ENCODE measurements around the gene DPP7. TPM values are rescaled to one million over a fixed set of nuclear protein-coding genes. Genes with fewer than 3 reads are reported as not detected.
"Not testable (repeated sequence)": the region's sequence is repeated elsewhere in the genome, so short reads cannot be mapped to it uniquely, and the experiment has no call there.

The DPP7 gene
- total RNA-seq, 4 donors from 2014 or later = 41.1 to 109 (median 62.4) TPM

GRCh38 chr9:137064880-137065164, 49.7 kb downstream of the DPP7 start:
- Histone ChIP-seq H3K36me3 (no peaks in the 10 kb centered on the region), H3K4me3 (no peak overlapping the region), H3K27me3 (peaks cover 0 to 21% (median 0%) of the 10 kb centered on the region in 4 donors), H3K9me3 (no peaks in the 10 kb centered on the region), H3K4me1 (peaks cover 15 to 54% (median 17%) of the 10 kb centered on the region in 3 donors), H3K27ac (no peak overlapping the region)
- TF ChIP-seq, protein P1, sequence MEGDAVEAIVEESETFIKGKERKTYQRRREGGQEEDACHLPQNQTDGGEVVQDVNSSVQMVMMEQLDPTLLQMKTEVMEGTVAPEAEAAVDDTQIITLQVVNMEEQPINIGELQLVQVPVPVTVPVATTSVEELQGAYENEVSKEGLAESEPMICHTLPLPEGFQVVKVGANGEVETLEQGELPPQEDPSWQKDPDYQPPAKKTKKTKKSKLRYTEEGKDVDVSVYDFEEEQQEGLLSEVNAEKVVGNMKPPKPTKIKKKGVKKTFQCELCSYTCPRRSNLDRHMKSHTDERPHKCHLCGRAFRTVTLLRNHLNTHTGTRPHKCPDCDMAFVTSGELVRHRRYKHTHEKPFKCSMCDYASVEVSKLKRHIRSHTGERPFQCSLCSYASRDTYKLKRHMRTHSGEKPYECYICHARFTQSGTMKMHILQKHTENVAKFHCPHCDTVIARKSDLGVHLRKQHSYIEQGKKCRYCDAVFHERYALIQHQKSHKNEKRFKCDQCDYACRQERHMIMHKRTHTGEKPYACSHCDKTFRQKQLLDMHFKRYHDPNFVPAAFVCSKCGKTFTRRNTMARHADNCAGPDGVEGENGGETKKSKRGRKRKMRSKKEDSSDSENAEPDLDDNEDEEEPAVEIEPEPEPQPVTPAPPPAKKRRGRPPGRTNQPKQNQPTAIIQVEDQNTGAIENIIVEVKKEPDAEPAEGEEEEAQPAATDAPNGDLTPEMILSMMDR (IDR thresholded peaks at IDR 0.05) = no peak
- no peak for TF ChIP-seq POLR2A (IDR thresholded peaks at IDR 0.05)
- DNase-seq = no peak
- WGBS, 2 donors = 60 to 90% methylated on average over 1 to 5 of the region's 12 CpGs
- intact Hi-C loops (cut with DNase I) = no loop called here

DNA sequence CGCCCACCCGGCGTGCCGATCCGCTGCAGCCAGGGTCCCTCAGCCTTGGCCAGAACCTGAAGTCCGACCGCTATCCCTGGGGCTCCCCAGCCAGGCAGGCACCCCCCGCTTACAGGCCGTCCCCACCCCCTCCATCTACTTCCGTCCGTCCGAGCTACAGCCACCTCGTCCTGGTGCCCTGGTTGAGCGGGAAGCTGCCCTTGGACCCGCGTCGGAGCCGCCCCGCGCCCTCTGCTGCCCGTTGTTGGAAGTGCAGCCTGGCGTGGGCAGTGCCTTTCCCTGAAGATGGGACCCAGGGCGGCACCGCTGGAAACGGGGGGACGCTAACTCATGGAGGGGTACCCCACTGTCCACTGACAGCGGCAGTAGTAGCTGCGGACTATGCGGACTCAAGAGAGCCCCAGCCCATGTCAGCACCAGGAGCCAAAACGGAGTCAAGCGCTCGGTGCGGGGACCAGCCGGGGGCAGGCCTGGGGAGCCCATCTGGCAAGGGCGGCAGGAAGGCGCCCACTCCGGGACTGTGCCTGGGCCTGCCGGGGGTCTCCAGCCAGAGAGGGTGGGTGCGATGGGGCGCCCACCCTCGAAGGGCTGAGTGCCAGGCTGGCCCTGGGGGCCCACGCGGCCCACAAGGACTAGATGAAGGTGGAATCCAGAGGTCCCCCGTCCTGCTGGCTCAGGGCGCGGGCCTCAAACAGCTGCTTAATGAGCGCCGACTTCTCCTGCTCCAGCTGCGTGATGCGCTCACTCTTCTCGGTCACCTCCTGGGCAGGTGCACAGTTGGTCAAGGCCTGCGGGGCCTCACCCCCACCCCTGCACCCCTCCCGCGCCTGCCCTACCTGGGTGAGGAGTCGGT, 50.3 kb downstream of the DPP7 start:
- TF ChIP-seq, protein P1 (IDR thresholded peaks at IDR 0.05) = peak; percentile 92 to 100 (median 96)
- TF ChIP-seq POLR2A (IDR thresholded peaks at IDR 0.05) = no peak
- no peaks in the 10 kb centered on the region for H3K36me3 ChIP-seq
- no peak for DNase-seq
- peaks cover 0 to 15% (median 0%) of the 10 kb centered on the region in 4 donors for H3K27me3 ChIP-seq
- intact Hi-C loops (cut with DNase I) = no loop called here
- no peak overlapping the region for H3K4me3 ChIP-seq
- H3K27ac ChIP-seq = no peak overlapping the region
- 52 to 60% methylated on average over 4 to 11 of the region's 55 CpGs for WGBS, 2 donors
- H3K4me1 ChIP-seq = peaks cover 11 to 48% (median 11%) of the 10 kb centered on the region in 3 donors
- no peaks in the 10 kb centered on the region for H3K9me3 ChIP-seq

- H3K27ac ChIP-seq = no peak overlapping the region
Measured at GRCh38 chr9:137063311-137064026, 51.1 kb downstream of the DPP7 start.

DNA sequence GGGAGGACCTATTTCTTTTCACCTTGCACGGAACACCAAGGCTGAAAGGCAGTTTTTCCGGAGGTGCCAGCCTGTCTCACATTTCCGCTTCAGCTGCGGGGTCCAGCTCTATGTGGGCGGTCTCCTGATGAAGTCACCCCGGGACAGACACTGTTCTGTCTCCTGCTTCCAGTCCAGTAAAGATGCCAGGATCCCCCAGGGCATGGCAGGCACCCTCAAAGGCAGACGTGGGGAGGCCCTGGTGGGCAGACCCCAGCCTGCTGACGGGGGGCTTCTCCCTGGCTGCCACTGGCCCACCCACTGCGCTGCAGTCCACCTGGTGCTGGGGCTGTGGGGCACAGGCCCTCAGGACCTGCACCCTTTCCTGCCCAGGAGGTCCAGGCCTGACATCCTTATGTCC, 51.7 kb downstream of the DPP7 start:
- H3K27me3 ChIP-seq; H3K9me3 ChIP-seq; DNase-seq; H3K36me3 ChIP-seq; H3K4me3 ChIP-seq; H3K27ac ChIP-seq; intact Hi-C loops (cut with DNase I): not testable (repeated sequence)
- peaks cover under 1 to 37% (median 4%) of the 10 kb centered on the region in 3 donors for H3K4me1 ChIP-seq
- no CpG with 5 or more reads among the region's 9 CpGs for WGBS, 2 donors

More at GRCh38 chr9:137063311-137064026, 51.1 kb downstream of the DPP7 start:
- TF ChIP-seq, protein P1 (IDR thresholded peaks at IDR 0.05) = no peak
- no peak for TF ChIP-seq POLR2A (IDR thresholded peaks at IDR 0.05)
- WGBS, 2 donors = 40 to 81% methylated on average over 2 to 3 of the region's 26 CpGs
- no peaks in the 10 kb centered on the region for H3K9me3 ChIP-seq
- no peak for DNase-seq
- H3K4me3 ChIP-seq = no peak overlapping the region
- peaks cover 0 to 7% (median 0%) of the 10 kb centered on the region in 4 donors for H3K27me3 ChIP-seq
- intact Hi-C loops (cut with DNase I) = no loop called here
- H3K4me1 ChIP-seq = peaks cover 6 to 40% (median 10%) of the 10 kb centered on the region in 3 donors
- no peaks in the 10 kb centered on the region for H3K36me3 ChIP-seq

DNA sequence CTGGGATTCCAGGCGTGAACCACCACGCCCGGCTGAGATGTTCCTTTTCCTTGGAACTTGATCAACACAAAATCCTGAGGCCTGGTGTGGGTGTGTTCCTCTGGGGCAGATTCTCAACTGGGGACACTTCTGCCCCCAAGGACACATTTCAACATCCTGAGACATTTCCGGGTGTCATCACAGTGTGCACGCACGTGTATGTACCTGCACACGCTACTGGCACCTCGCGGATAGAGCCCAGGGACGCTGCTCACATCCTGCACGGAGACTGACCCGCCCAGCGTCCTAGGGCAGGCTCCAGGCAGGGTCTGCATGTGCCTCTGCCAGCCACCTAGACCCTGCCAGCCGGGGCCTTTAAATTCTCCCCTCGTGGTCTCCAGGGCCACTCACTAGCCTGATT, 52.1 kb downstream of the DPP7 start:
- no peak overlapping the region for H3K4me3 ChIP-seq
- 19 to 26% methylated on average over 4 to 9 of the region's 15 CpGs for WGBS, 2 donors
- no peak overlapping the region for H3K27ac ChIP-seq
- DNase-seq = no peak
- no peaks in the 10 kb centered on the region for H3K27me3 ChIP-seq
- no peaks in the 10 kb centered on the region for H3K9me3 ChIP-seq
- intact Hi-C loops (cut with DNase I) = no loop called here
- no peak for TF ChIP-seq POLR2A (IDR thresholded peaks at IDR 0.05)
- TF ChIP-seq, protein P1 (IDR thresholded peaks at IDR 0.05) = no peak
- no peaks in the 10 kb centered on the region for H3K36me3 ChIP-seq
- H3K4me1 ChIP-seq = peaks cover 0 to 38% (median 3%) of the 10 kb centered on the region in 3 donors

Small RNAs within 50 kb of the gene (small RNA-seq; reads per million reads assigned to genes)
- gene RF00153 = 0 to 0.15 (median 0.10) reads per million in 4 donors

Other genes with a start within 250 kb of the DPP7 start
- 100 to 1,000 TPM; 326 to 456 (median 356) TPM for gene EDF1, start 248.4 kb downstream of the DPP7 start, total RNA-seq
- gene TRAF2, start 228.2 kb downstream of the DPP7 start, total RNA-seq = 10 to 100 TPM in 3 of 4 donors, 1 to 10 TPM in 1; 8.0 to 20.9 (median 13.2) TPM
- gene FBXW5, start 170.0 kb downstream of the DPP7 start, total RNA-seq = 100 to 1,000 TPM; 146 to 210 (median 163) TPM
- 1 to 10 TPM in 1 of 4 donors, not detected in 3; 1.6 TPM for gene C8G, start 169.5 kb downstream of the DPP7 start, total RNA-seq
- not detected for gene LCN12, start 162.5 kb downstream of the DPP7 start, total RNA-seq
- gene PTGDS, start 137.2 kb downstream of the DPP7 start, total RNA-seq = 100 to 1,000 TPM in 1 of 4 donors, 1 to 10 TPM in 3; 1.7 to 208 (median 4.8) TPM
- under 1 TPM in 1 of 4 donors, not detected in 3; 0.19 TPM for gene LCNL1, start 131.7 kb downstream of the DPP7 start, total RNA-seq
- 10 to 100 TPM; 18.3 to 56.3 (median 49.6) TPM for gene PAXX, start 122.3 kb downstream of the DPP7 start, total RNA-seq
- gene CLIC3, start 118.2 kb downstream of the DPP7 start, total RNA-seq = 100 to 1,000 TPM in 3 of 4 donors, 10 to 100 TPM in 1; 94.8 to 442 (median 200) TPM
- 10 to 100 TPM in 2 of 4 donors, 1 to 10 TPM in 2; 3.5 to 14.7 (median 7.6) TPM for gene ABCA2, start 86.5 kb downstream of the DPP7 start, total RNA-seq
- gene FUT7, start 82.6 kb downstream of the DPP7 start, total RNA-seq = under 1 TPM in 3 of 4 donors, not detected in 1; 0.13 to 0.38 (median 0.21) TPM
- 10 to 100 TPM; 11.9 to 45.2 (median 20.3) TPM for gene NPDC1, start 68.6 kb downstream of the DPP7 start, total RNA-seq
- gene ENTPD2, start 60.7 kb downstream of the DPP7 start, total RNA-seq = 1 to 10 TPM in 2 of 4 donors, under 1 TPM in 2; 0.47 to 1.3 (median 0.86) TPM
- gene SAPCD2, start 44.2 kb downstream of the DPP7 start, total RNA-seq = 10 to 100 TPM in 3 of 4 donors, 1 to 10 TPM in 1; 8.2 to 21.2 (median 14.7) TPM
- gene UAP1L1, start 37.2 kb downstream of the DPP7 start, total RNA-seq = 1 to 10 TPM; 2.2 to 4.7 (median 3.7) TPM
- 10 to 100 TPM; 25.6 to 50.9 (median 39.4) TPM for gene MAN1B1, start 27.7 kb downstream of the DPP7 start, total RNA-seq
- under 1 TPM in 1 of 4 donors, not detected in 3; 0.38 TPM for gene GRIN1, start 24.4 kb upstream of the DPP7 start, total RNA-seq
- gene LRRC26, start 55.3 kb upstream of the DPP7 start, total RNA-seq = 1 to 10 TPM in 1 of 4 donors, under 1 TPM in 2, not detected in 1; 0.82 to 3.7 (median 0.95) TPM
- gene TMEM210, start 57.3 kb upstream of the DPP7 start, total RNA-seq = not detected
- 10 to 100 TPM; 14.0 to 34.1 (median 25.1) TPM for gene ANAPC2, start 73.8 kb upstream of the DPP7 start, total RNA-seq
- gene SSNA1, start 73.9 kb upstream of the DPP7 start, total RNA-seq = 100 to 1,000 TPM in 2 of 4 donors, 10 to 100 TPM in 2; 67.1 to 124 (median 96.7) TPM
- 10 to 100 TPM; 13.0 to 34.2 (median 15.8) TPM for gene TPRN, start 86.0 kb upstream of the DPP7 start, total RNA-seq
- 10 to 100 TPM; 19.4 to 29.6 (median 25.4) TPM for gene TMEM203, start 90.9 kb upstream of the DPP7 start, total RNA-seq
- 10 to 100 TPM in 1 of 4 donors, 1 to 10 TPM in 3; 5.3 to 11.2 (median 7.7) TPM for gene NDOR1, start 91.0 kb upstream of the DPP7 start, total RNA-seq
- 1 to 10 TPM; 2.3 to 3.2 (median 2.5) TPM for gene RNF208, start 107.5 kb upstream of the DPP7 start, total RNA-seq
- 100 to 1,000 TPM; 114 to 301 (median 152) TPM for gene CYSRT1, start 110.4 kb upstream of the DPP7 start, total RNA-seq
- 1 to 10 TPM; 1.2 to 5.2 (median 3.0) TPM for gene RNF224, start 112.8 kb upstream of the DPP7 start, total RNA-seq
- gene SLC34A3, start 116.2 kb upstream of the DPP7 start, total RNA-seq = 1 to 10 TPM in 1 of 4 donors, under 1 TPM in 2, not detected in 1; 0.11 to 1.7 (median 0.38) TPM
- gene TUBB4B, start 126.6 kb upstream of the DPP7 start, total RNA-seq = 100 to 1,000 TPM; 367 to 753 (median 540) TPM
- not detected for gene STPG3, start 136.6 kb upstream of the DPP7 start, total RNA-seq
- gene NELFB, start 140.6 kb upstream of the DPP7 start, total RNA-seq = 10 to 100 TPM; 26.1 to 41.4 (median 35.2) TPM
- 10 to 100 TPM in 3 of 4 donors, 1 to 10 TPM in 1; 8.8 to 17.5 (median 13.5) TPM for gene TOR4A, start 163.0 kb upstream of the DPP7 start, total RNA-seq
- gene NRARP, start 187.5 kb upstream of the DPP7 start, total RNA-seq = 10 to 100 TPM; 19.6 to 33.9 (median 27.5) TPM